GM18867 (cell line): ENCODE data around the gene P2RY11.

ENCODE experiments used
- ATAC-seq: cut with Tn5 transposase; IDR thresholded peaks from one replicate; pipeline ENCODE4 v1.9.1; 2021; ENCODE audit warnings: mild to moderate bottlenecking, moderate library complexity; ENCODE audit not compliant: unreplicated experiment

The P2RY11 gene

GRCh38 chr19:10138879-10139795 lies 27.6 kb downstream of the P2RY11 start:
- no peak for ATAC-seq

- ATAC-seq, result no peak
Measured at GRCh38 chr19:10139952-10140351, 28.5 kb downstream of the P2RY11 start.

- no peak for ATAC-seq
Measured at GRCh38 chr19:10141479-10141878, 30.0 kb downstream of the P2RY11 start.

- ATAC-seq, result no peak
Measured at GRCh38 chr19:10141973-10142372, 30.5 kb downstream of the P2RY11 start.

GRCh38 chr19:10142701-10143375 lies 31.3 kb downstream of the P2RY11 start:
- ATAC-seq, result no peak

- ATAC-seq, result no peak
Measured at GRCh38 chr19:10143681-10144080, 32.2 kb downstream of the P2RY11 start.

GRCh38 chr19:10144361-10144760 lies 32.9 kb downstream of the P2RY11 start:
- ATAC-seq, result no peak

- no peak for ATAC-seq
Measured at GRCh38 chr19:10145031-10145430, 33.5 kb downstream of the P2RY11 start.

- ATAC-seq, result no peak
Measured at GRCh38 chr19:10146142-10146541, 34.6 kb downstream of the P2RY11 start.

- no peak for ATAC-seq
Measured at GRCh38 chr19:10149427-10149826, 37.9 kb downstream of the P2RY11 start.

- no peak for ATAC-seq
Measured at GRCh38 chr19:10151521-10151920, 40.0 kb downstream of the P2RY11 start.

GRCh38 chr19:10152100-10152499 lies 40.6 kb downstream of the P2RY11 start:
- no peak for ATAC-seq

GRCh38 chr19:10155839-10156238 lies 44.3 kb downstream of the P2RY11 start:
- ATAC-seq, result no peak

- ATAC-seq, result no peak
Measured at GRCh38 chr19:10158071-10158470, 46.6 kb downstream of the P2RY11 start.

- ATAC-seq, result no peak
Measured at GRCh38 chr19:10158485-10158884, 47.0 kb downstream of the P2RY11 start.

GRCh38 chr19:10159610-10160009 lies 48.1 kb downstream of the P2RY11 start:
- ATAC-seq, result no peak

GRCh38 chr19:10163536-10163935 lies 52.0 kb downstream of the P2RY11 start:
- no peak for ATAC-seq
